ENCODE results near the gene PGAM5. TPM values are rescaled to one million over a fixed set of nuclear protein-coding genes. Genes with fewer than 3 reads are reported as not detected.

The PGAM5 gene
- total and polyA plus RNA-seq, 2 of the 13 experiments (the other 11 are each of a cell fraction or from before 2014, with no cell fraction given) = 18.0 to 77.9 TPM

DNA sequence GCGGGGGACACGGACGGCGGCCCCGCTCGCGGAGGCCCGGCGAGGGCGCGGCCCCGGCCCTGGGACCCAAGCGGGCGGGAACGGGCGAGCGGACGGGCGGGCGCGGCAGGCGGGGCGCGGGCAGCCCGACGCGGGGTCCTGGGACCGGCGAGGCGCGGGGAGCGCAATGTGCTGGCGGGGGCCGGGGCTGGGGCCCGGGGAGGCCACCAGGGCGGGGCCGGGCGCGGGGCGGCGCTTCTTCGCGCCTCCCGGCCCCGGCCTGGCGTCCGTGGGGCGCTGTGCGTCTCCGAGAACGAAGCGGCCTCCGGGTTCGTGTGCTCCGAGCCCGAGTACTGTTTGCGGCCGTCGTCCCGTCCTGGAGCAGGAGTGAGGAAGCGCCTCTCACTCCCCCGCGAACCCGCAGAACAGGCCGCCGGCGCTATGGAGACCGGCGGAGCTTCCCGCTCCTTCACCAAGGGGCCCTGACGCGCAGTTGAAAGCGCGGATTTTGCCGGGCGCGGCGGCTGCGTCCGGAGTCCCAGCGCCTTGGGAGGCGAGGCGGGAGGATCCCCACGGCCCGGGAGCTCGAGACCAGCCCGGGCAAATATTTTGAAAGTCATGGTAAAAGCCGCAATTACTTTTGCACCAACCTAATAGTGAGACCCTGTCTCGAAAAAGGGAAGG, 51.4 kb downstream of the PGAM5 start (continued):
- TF ChIP-seq AHDC1 (CRISPR knock-in tag; IDR thresholded peaks at IDR 0.05; ENCODE audit: borderline replicate concordance) = no peak
- no peak for TF ChIP-seq ESRRA (CRISPR knock-in tag; IDR thresholded peaks at IDR 0.05; ENCODE audit: low read depth)
- peak; percentile 58 for TF ChIP-seq ZNF331 (CRISPR knock-in tag; IDR thresholded peaks at IDR 0.05)
- TF ChIP-seq ZNF550 (CRISPR knock-in tag; IDR thresholded peaks at IDR 0.05; ENCODE audit: borderline replicate concordance) = no peak
- TF ChIP-seq MAF1 (CRISPR knock-in tag; IDR thresholded peaks at IDR 0.05; ENCODE audit: borderline replicate concordance) = no peak; the same call in 1 of the 2 replicates
- no peak for TF ChIP-seq ZNF703 (CRISPR knock-in tag; IDR thresholded peaks at IDR 0.05; ENCODE audit: borderline replicate concordance)
- TF ChIP-seq ARNT2 (CRISPR knock-in tag; IDR thresholded peaks at IDR 0.05; ENCODE audit: low read depth) = peak; percentile 72; the same call in 1 of the 2 replicates
- no peak for TF ChIP-seq GTF3A (CRISPR knock-in tag; conservative IDR thresholded peaks at IDR 0.05)
- TF ChIP-seq, protein P1, sequence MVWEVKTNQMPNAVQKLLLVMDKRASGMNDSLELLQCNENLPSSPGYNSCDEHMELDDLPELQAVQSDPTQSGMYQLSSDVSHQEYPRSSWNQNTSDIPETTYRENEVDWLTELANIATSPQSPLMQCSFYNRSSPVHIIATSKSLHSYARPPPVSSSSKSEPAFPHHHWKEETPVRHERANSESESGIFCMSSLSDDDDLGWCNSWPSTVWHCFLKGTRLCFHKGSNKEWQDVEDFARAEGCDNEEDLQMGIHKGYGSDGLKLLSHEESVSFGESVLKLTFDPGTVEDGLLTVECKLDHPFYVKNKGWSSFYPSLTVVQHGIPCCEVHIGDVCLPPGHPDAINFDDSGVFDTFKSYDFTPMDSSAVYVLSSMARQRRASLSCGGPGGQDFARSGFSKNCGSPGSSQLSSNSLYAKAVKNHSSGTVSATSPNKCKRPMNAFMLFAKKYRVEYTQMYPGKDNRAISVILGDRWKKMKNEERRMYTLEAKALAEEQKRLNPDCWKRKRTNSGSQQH (CRISPR knock-in tag; IDR thresholded peaks at IDR 0.05; ENCODE audit: low read depth) = 0 out of 2 replicates have a peak, but pooled peaks have one; percentile 47
- TF ChIP-seq ZNF557 (CRISPR knock-in tag; IDR thresholded peaks at IDR 0.05) = no peak
- no peak for TF ChIP-seq NAIF1 (CRISPR knock-in tag; IDR thresholded peaks at IDR 0.05; ENCODE audit: borderline replicate concordance)
- TF ChIP-seq, protein P2, sequence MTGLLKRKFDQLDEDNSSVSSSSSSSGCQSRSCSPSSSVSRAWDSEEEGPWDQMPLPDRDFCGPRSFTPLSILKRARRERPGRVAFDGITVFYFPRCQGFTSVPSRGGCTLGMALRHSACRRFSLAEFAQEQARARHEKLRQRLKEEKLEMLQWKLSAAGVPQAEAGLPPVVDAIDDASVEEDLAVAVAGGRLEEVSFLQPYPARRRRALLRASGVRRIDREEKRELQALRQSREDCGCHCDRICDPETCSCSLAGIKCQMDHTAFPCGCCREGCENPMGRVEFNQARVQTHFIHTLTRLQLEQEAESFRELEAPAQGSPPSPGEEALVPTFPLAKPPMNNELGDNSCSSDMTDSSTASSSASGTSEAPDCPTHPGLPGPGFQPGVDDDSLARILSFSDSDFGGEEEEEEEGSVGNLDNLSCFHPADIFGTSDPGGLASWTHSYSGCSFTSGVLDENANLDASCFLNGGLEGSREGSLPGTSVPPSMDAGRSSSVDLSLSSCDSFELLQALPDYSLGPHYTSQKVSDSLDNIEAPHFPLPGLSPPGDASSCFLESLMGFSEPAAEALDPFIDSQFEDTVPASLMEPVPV (CRISPR knock-in tag; IDR thresholded peaks at IDR 0.05) = no peak
- TF ChIP-seq TP53 (CRISPR knock-in tag; conservative IDR thresholded peaks at IDR 0.05) = no peak
- TF ChIP-seq ZNF180 (CRISPR knock-in tag; IDR thresholded peaks at IDR 0.05; ENCODE audit: borderline replicate concordance, low read depth) = no peak
- TF ChIP-seq ATF5 (CRISPR knock-in tag; IDR thresholded peaks at IDR 0.05; ENCODE audit: low read depth) = no peak
